DOHH2 (cell line): ENCODE data around the gene RAB31.

Experiments used
- EZH2phosphoT487 ChIP-seq: fragments of 200-600 bp; sonication (generic); IDR thresholded peaks from 2 replicates; pipeline ENCODE4 v1.6.1; 2017; ENCODE audit warnings: borderline replicate concordance, mild to moderate bottlenecking, antibody characterized with exemption, low read length, moderate library complexity, mixed read lengths
- TF ChIP-seq, protein P1 (sequence below): fragments of 200-600 bp; sonication (generic); IDR thresholded peaks from one replicate; pipeline ENCODE4 v1.5.1; 2014; ENCODE audit warnings: antibody characterized with exemption, mild to moderate bottlenecking, low read depth, low read length; ENCODE audit not compliant: poor library complexity, severe bottlenecking

DNA sequence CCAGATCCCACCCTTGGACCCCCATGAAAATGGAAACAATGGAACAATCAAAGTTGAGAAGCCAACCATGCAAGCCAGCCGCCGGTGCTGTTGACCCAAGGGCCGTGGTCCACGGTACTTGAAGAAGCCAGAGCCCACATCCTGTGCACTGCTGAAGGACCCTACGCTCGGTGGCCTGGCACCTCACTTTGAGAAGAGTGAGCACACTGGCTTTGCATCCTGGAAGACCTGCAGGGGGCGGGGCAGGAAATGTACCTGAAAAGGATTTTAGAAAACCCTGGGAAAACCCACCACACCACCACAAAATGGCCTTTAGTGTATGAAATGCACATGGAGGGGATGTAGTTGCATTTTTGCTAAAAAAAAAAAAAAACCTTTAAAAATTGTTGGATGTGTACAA is 151.1 kb downstream of the RAB31 start:
- TF ChIP-seq, protein P1, sequence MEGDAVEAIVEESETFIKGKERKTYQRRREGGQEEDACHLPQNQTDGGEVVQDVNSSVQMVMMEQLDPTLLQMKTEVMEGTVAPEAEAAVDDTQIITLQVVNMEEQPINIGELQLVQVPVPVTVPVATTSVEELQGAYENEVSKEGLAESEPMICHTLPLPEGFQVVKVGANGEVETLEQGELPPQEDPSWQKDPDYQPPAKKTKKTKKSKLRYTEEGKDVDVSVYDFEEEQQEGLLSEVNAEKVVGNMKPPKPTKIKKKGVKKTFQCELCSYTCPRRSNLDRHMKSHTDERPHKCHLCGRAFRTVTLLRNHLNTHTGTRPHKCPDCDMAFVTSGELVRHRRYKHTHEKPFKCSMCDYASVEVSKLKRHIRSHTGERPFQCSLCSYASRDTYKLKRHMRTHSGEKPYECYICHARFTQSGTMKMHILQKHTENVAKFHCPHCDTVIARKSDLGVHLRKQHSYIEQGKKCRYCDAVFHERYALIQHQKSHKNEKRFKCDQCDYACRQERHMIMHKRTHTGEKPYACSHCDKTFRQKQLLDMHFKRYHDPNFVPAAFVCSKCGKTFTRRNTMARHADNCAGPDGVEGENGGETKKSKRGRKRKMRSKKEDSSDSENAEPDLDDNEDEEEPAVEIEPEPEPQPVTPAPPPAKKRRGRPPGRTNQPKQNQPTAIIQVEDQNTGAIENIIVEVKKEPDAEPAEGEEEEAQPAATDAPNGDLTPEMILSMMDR = no peak
- TF ChIP-seq EZH2phosphoT487 = no peak
